SK-N-DZ (cell line): ENCODE measurements around the gene SEC24D.
"Not testable (repeated sequence)": the region's sequence is repeated elsewhere in the genome, so short reads cannot be mapped to it uniquely, and the experiment has no call there.

Experiments
- DNase-seq: peaks from one replicate; pipeline ENCODE4 v3.0.0-alpha.2; 2015; ENCODE audit warnings: low spot score

The SEC24D gene

GRCh38 chr4:118810991-118811764 is 24.7 kb downstream of the SEC24D start:
- peak; percentile 57 for DNase-seq

DNA sequence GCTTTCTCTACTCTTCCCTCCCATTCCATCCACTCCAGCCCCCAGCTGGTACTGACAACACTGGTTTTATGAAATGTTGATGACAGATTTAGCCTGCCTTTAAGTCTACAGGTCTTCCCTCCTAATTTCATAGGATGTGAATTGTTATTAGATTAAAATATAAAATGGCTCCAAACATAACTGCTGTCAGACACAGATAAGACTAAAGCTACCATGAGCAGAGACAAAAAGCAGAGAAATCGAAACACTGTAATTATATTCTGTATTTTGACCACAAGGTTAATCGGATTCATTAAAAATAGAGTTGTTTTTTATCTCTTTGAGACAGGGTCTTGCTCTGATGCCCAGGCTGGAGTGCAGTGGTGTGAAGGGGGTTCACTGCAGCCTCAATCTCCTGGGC is 28.3 kb downstream of the SEC24D start:
- DNase-seq, result peak; percentile 92

- DNase-seq, result no peak
These were observed 32.7 kb downstream of the SEC24D start for GRCh38 chr4:118803253-118803652.

DNA sequence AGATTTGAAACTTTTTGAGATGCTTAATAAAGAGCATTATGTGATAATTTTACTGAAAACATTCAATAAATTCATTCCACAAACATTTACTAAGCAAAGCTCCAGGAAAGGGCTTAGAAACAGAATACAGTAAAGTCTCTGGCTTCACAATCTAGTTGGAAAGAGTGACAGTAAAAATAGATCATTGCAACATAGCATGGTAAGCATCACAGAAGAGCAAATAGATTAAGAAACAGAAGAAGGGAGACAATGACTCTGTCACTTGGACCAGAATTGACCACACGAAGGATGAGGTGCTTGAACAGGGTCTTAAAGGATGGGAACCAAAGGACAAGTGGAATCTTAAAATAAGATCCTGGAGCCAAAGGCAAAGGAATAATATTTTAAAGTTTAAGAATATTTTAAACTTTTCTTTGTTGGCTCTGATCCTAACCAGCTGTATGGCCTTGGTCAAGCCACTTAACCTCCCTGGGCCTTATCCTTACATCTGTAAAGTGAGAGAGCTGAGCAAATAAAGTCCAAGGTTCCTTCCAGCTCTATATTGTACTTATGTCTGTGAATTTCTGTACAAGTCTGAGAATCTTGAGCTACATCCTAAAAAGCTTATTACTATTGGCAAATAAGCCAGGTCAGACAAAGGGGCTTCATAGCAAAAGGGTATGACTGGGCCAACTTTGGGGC is 33.9 kb downstream of the SEC24D start:
- DNase-seq, result no peak

GRCh38 chr4:118799231-118799942 is 36.5 kb downstream of the SEC24D start:
- DNase-seq, result no peak

DNA sequence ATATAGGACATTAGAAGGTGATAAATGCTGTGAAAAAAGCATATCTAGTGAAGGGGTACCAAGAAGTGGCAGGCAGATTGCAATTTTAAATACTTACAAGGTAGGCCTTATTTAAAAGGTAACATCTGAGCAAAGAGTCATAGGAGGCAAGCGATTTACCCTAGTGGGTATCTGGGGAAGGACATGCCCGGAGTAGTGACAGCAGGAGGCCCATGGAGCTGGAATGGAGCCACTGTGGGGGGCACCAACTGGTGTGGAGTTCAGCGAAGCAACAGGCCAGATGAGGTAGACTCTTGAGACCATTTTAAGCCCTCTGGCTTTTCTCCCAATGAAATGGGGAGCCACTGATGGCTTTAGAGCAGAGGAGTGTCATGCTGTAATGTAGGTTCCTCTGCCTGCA is 37.3 kb downstream of the SEC24D start:
- DNase-seq, result no peak

GRCh38 chr4:118797558-118798142 is 38.3 kb downstream of the SEC24D start:
- DNase-seq, result no peak

GRCh38 chr4:118791690-118792446 is 44.1 kb downstream of the SEC24D start:
- DNase-seq, result not testable (repeated sequence)

DNA sequence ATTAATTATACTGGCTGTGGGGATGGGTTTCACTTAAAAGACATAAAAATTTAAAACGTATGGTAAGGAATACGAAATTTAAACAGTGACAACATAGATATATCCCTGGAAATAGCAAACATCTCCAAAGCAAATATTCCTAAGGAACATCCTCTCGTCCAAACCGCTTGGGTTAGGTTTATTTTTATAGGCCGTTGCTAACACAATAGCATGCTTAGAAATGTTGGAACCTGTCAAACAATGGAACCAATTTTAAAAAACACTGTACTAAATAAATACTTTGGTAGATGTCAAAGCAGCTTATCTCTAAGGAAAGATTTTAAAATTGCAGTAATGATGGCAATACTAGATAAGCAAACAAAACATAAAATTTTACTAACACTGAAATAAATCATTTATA is 45.4 kb downstream of the SEC24D start:
- no peak for DNase-seq

- no peak for DNase-seq
These were observed 47.0 kb downstream of the SEC24D start for GRCh38 chr4:118788911-118789310.

DNA sequence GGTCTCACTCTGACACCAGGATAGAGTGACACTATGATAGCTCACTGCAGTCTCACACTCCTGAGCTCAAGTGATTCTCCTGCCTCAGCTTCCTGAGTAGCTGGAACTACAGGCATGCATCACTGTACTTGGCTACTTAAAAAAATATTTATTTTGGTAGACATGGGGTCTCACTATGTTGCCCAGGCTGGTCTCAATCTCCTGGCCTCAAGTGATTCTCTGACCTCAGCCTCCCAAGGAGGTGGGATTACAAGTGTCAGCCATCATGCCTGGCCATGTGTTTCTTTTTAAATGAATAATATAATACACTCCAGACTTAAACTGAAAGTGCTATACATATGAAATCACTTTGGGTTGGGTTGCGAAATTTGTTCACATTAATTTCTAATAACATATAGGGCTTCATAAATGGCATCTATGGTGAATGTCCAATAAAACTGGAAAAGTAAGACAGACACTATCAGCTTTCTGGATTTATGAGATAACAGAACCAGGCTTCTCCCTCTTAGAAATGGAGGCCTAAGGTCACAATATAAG is 48.0 kb downstream of the SEC24D start:
- DNase-seq, result no peak

GRCh38 chr4:118784776-118785175 is 51.1 kb downstream of the SEC24D start:
- no peak for DNase-seq

GRCh38 chr4:118783887-118784286 is 52.0 kb downstream of the SEC24D start:
- DNase-seq, result no peak

GRCh38 chr4:118782886-118783285 is 53.0 kb downstream of the SEC24D start:
- DNase-seq, result not testable (repeated sequence)

GRCh38 chr4:118777649-118778048 is 58.3 kb downstream of the SEC24D start:
- DNase-seq, result not testable (repeated sequence)

DNA sequence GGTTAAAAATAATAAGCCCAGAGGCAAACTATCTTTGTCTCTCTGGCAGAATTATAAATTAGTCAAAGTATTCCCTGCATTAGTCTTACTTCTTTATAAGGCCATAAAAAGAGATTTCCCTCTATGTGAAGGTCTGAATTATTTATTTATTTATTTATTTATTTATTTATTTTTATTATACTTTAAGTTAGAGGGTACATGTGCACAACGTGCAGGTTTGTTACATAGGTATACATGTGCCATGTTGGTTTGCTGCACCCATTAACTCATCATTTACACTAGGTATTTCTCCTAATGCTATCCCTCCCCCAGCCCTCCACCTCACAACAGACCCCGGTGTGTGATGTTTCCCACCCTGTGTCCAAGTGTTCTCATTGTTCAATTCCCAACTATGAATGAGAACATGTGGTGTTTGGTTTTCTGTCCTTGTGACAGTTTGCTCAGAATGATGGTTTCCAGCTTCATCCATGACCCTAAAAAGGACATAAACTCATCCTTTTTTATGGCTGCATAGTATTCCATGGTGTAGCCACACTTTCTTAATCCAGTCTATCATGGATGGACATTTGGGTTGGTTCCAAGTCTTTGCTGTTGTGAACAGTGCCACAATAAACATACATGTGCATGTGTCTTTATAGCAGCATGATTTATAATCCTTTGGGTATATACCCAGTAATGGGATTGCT is 58.8 kb downstream of the SEC24D start:
- DNase-seq, result not testable (repeated sequence)

- DNase-seq, result no peak
These were observed 59.6 kb downstream of the SEC24D start for GRCh38 chr4:118776157-118776954.

DNA sequence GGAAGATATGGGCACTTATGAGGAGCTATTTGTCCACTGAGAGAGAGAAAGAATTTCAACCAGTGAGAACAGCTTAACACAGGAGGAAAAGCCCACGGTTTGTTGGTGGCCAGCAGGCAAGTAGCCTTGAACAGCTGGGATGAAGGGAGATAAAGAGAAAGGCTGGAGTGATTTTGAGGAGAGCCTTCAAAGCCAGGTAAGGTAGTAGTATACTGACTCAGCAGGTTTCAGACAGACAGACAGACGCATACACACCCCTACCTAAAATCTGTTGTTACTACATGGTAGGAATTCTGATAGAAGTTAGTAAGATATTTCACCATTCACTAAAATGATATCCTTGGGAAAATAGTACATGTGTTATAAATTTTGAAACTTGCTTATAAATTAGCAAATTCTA is 60.5 kb downstream of the SEC24D start:
- no peak for DNase-seq

- DNase-seq, result no peak
These were observed 60.9 kb downstream of the SEC24D start for GRCh38 chr4:118774989-118775388.

DNA sequence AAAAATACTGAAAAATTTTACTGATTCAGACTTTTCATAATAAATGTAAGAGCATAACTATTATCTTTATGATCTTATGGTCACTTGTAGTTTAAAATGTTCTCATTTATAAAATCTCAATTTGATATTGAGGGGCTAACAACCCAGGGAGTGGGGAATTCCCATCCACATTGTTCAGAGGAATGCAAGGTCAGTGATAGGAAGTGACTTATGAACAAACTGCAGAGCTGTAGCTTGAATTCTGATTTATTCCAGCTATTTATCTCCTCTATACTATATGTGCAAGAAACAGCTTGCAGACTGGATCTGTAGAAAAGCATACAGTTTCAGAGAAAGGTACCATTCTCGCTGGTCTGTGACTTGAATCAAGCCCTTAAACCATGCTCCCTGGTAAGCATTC is 61.6 kb downstream of the SEC24D start:
- no peak for DNase-seq
